Neural cell (in vitro differentiated cells): ENCODE data around the gene PDLIM1. TPM values are rescaled to one million over a fixed set of nuclear protein-coding genes. Genes with fewer than 3 reads are reported as not detected.

ENCODE experiments used
- H2AFZ ChIP-seq: fragments of 200-600, 300-800 bp; sonication (generic), shearing (Covaris generic); 2 replicates; pipeline ENCODE4 v1.6.0; 2014; ENCODE audit warnings: low read depth, mild to moderate bottlenecking, antibody characterized with exemption, low read length, moderate library complexity
- H3F3A ChIP-seq: fragments of 200-600 bp; shearing (Covaris generic); 2 replicates; pipeline ENCODE4 v1.6.1; 2016; ENCODE audit warnings: mild to moderate bottlenecking, moderate library complexity, mixed read lengths, antibody characterized with exemption, low read length; ENCODE audit not compliant: insufficient read depth, poor library complexity, severe bottlenecking
- H3K27ac ChIP-seq: fragments of 200-600, 300-800 bp; sonication (generic), shearing (Covaris generic); 2 replicates; pipeline ENCODE4 v1.5.1; 2014; ENCODE audit warnings: mild to moderate bottlenecking, low read length, moderate library complexity
- H3K27me3 ChIP-seq: fragments of 300-800, 200-600 bp; sonication (generic), shearing (Covaris generic); 2 replicates; pipeline ENCODE4 v1.6.0; 2014; ENCODE audit warnings: mild to moderate bottlenecking, low read depth, low read length, moderate library complexity; ENCODE audit not compliant: insufficient read depth
- H3K36me3 ChIP-seq: fragments of 300-800, 200-600 bp; sonication (generic), shearing (Covaris generic); 2 replicates; pipeline ENCODE4 v1.5.1; 2014; ENCODE audit warnings: mild to moderate bottlenecking, antibody characterized with exemption, low read length, moderate library complexity; ENCODE audit not compliant: insufficient read depth
- H3K4me2 ChIP-seq: fragments of 300-800, 200-600 bp; sonication (generic), shearing (Covaris generic); 2 replicates; pipeline ENCODE4 v1.6.0; 2014; ENCODE audit warnings: mild to moderate bottlenecking, low read length
- H3K4me3 ChIP-seq: fragments of 300-800, 200-600 bp; sonication (generic), shearing (Covaris generic); 2 replicates; pipeline ENCODE4 v1.5.1; 2014; ENCODE audit warnings: mild to moderate bottlenecking, low read length, moderate library complexity
- H3K79me2 ChIP-seq: fragments of 200-600 bp; shearing (Covaris generic); replicated peaks from 2 replicates; pipeline ENCODE4 v1.6.0; 2014; ENCODE audit warnings: mild to moderate bottlenecking, low read length, moderate library complexity; ENCODE audit not compliant: insufficient read depth
- H3K9ac ChIP-seq: fragments of 300-800, 200-600 bp; sonication (generic), shearing (Covaris generic); 2 replicates; pipeline ENCODE4 v1.6.1; 2016; ENCODE audit warnings: mild to moderate bottlenecking, low read length, mixed read lengths
- H3K9me2 ChIP-seq: fragments of 200-600 bp; shearing (Covaris generic); 2 replicates; pipeline ENCODE4 v1.6.1; 2016; ENCODE audit warnings: mild to moderate bottlenecking, low read length, mixed read lengths; ENCODE audit not compliant: insufficient read depth
- H3K9me3 ChIP-seq: fragments of 200-600, 300-800 bp; sonication (generic), shearing (Covaris generic); 2 replicates; pipeline ENCODE4 v1.6.1; 2016; ENCODE audit warnings: mild to moderate bottlenecking, mixed run types, low read length, moderate library complexity, mixed read lengths
- H4K20me1 ChIP-seq: fragments of 200-600 bp; shearing (Covaris generic); 2 replicates; pipeline ENCODE4 v1.6.1; 2016; ENCODE audit warnings: mild to moderate bottlenecking, mixed run types; ENCODE audit not compliant: insufficient read depth
- CTCF ChIP-seq: fragments of 450-650 bp; IDR thresholded peaks from 2 replicates; pipeline ENCODE4 v1.5.1; 2014; ENCODE audit warnings: antibody characterized with exemption, mild to moderate bottlenecking, moderate library complexity; ENCODE audit not compliant: poor library complexity, severe bottlenecking
- EP300 ChIP-seq: fragments of 450-650 bp; conservative IDR thresholded peaks from 2 replicates; pipeline ENCODE4 v1.6.1; 2014; ENCODE audit warnings: antibody characterized with exemption, mild to moderate bottlenecking, moderate library complexity; ENCODE audit not compliant: poor library complexity, severe bottlenecking
- EZH2 ChIP-seq: fragments of 200-600, 300-800 bp; shearing (Covaris generic), sonication (generic); IDR thresholded peaks from 2 replicates; pipeline ENCODE4 v1.6.1; 2014; ENCODE audit warnings: antibody characterized with exemption, low read length, borderline replicate concordance, mild to moderate bottlenecking; ENCODE audit not compliant: insufficient read depth, poor library complexity, severe bottlenecking
- MXI1 ChIP-seq: fragments of 450-650 bp; conservative IDR thresholded peaks from 2 replicates; pipeline ENCODE4 v1.6.1; 2014; ENCODE audit warnings: antibody characterized with exemption, mild to moderate bottlenecking; ENCODE audit not compliant: poor library complexity, severe bottlenecking
- POLR2AphosphoS5 ChIP-seq: IDR thresholded peaks from 2 replicates; pipeline ENCODE4 v1.6.1; 2012
- RAD21 ChIP-seq: fragments of 450-650 bp; conservative IDR thresholded peaks from 2 replicates; pipeline ENCODE4 v1.6.1; 2014; ENCODE audit warnings: antibody characterized with exemption, mild to moderate bottlenecking, moderate library complexity
- REST ChIP-seq: IDR thresholded peaks from 2 replicates; pipeline ENCODE4 v1.6.1; 2012; ENCODE audit warnings: borderline replicate concordance
- SMC3 ChIP-seq: fragments of 450-650 bp; conservative IDR thresholded peaks from 2 replicates; pipeline ENCODE4 v1.6.1; 2014; ENCODE audit warnings: antibody characterized with exemption, mild to moderate bottlenecking, moderate library complexity; ENCODE audit not compliant: poor library complexity
- TAF1 ChIP-seq: IDR thresholded peaks from 2 replicates; pipeline ENCODE4 v1.6.1; 2012; ENCODE audit warnings: low read depth
- polyA plus RNA-seq: library from polyadenylated mRNA; depleted of rRNA; stranded (reverse); fragments of >200 nt; gene quantifications from 2 replicates; pipeline ENCODE4 v1.2.3, GENCODE V29; 2014

PDLIM1 gene
- polyA plus RNA-seq, 1 donor from 2014 or later = 1.0 TPM

- no peak overlapping the region for H3K9ac ChIP-seq
These were observed 29.8 kb downstream of the PDLIM1 start for GRCh38 chr10:95260909-95261552.

DNA sequence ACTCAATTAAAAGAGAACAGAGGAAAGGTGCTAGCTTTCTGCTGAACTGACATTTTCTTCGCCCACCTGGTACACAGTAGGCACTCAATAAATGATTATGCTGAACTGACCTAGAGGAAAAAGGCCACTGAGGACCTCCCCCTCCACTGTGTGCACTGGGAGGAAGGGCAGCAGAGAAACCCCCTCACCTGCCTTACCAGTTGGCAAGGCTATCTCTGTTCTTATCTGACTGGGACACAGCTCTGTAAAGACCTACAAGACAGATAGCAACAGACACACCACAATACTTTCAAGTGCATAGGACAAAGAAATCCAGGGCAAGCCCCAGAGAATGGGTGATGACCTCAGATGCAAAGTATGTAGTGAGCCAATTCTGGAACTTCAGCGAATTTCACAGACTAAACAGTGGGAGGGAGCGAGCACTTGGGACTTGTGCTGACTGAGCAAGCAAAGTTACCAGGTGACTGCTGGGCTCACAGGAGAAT lies 30.4 kb downstream of the PDLIM1 start:
- Histone ChIP-seq H2AFZ (no peak overlapping the region), H3K9ac (no peak overlapping the region), H3K9me2 (no peaks in the 10 kb centered on the region), H4K20me1 (no peaks in the 10 kb centered on the region), H3K4me3 (no peak overlapping the region), H3K4me2 (no peak overlapping the region), H3K27ac (no peak overlapping the region), H3K9me3 (no peaks in the 10 kb centered on the region), H3K27me3 (no peaks in the 10 kb centered on the region), H3K36me3 (no peaks in the 10 kb centered on the region), H3K79me2 (no peaks in the 10 kb centered on the region), H3F3A (no peaks in the 10 kb centered on the region)
- TF ChIP-seq REST (no peak), EP300 (no peak), SMC3 (no peak), MXI1 (no peak), TAF1 (no peak), POLR2AphosphoS5 (no peak), CTCF (no peak), EZH2 (no peak), RAD21 (no peak)

More at GRCh38 chr10:95260909-95261552, 29.8 kb downstream of the PDLIM1 start:
- Histone ChIP-seq H3K79me2 (no peaks in the 10 kb centered on the region), H3K27ac (no peak overlapping the region), H4K20me1 (no peaks in the 10 kb centered on the region), H3F3A (no peaks in the 10 kb centered on the region), H3K27me3 (no peaks in the 10 kb centered on the region), H3K9me2 (no peaks in the 10 kb centered on the region), H3K4me3 (no peak overlapping the region), H3K36me3 (no peaks in the 10 kb centered on the region), H3K9me3 (no peaks in the 10 kb centered on the region), H2AFZ (no peak overlapping the region), H3K4me2 (no peak overlapping the region)
- TF ChIP-seq EP300 (no peak), EZH2 (no peak)
